HCT116 (cell line): ENCODE results near the gene NSFL1C. TPM values are rescaled to one million over a fixed set of nuclear protein-coding genes. Genes with fewer than 3 reads are reported as not detected.

ENCODE experiments used
- ATAC-seq: fragments of 200-7000 bp; cut with Tn5 transposase; 2 replicates; pipeline ENCODE4 v1.9.1; 2020; ENCODE audit warnings: mild to moderate bottlenecking, moderate library complexity
- BruUV-seq: library from RNA; stranded (reverse); fragments of 400-500 nt; replicated peaks from 2 replicates; lab custom pipeline; 2021; lab: Mats Ljungman, UMichigan
- CTCF ChIA-PET: fragments of 300-600 bp; sonication (Branson Sonifier 250); formaldehyde crosslinking; loops from one replicate; lab custom pipeline; 2021; ENCODE audit warnings: antibody characterized with exemption; lab: Charles Lee
- POLR2A ChIA-PET: fragments of 300-600, 350-600 bp; sonication (Branson Sonifier 250); formaldehyde crosslinking; loops from one replicate; lab custom pipeline; 2021; ENCODE audit warnings: antibody characterized with exemption; lab: Charles Lee
- RAD21 ChIA-PET, 2 experiments: fragments of 300-600 bp; sonication (Branson Sonifier 250); formaldehyde crosslinking; loops; one replicate each; lab custom pipeline; 2023; ENCODE audit warnings: low total read pairs in 2 of 2; ENCODE audit not compliant: uncharacterized antibody in 2 of 2, unreplicated experiment in 2 of 2, low non-redundant PET in 1 of 2; lab: Charles Lee
- DNase-seq: peaks from one replicate; pipeline ENCODE4 v3.0.0-alpha.2; 2010; ENCODE audit warnings: low read depth, low spot score
- H2AFZ ChIP-seq: fragments of 200-600 bp; shearing (Covaris generic), sonication (generic); 2 replicates; pipeline ENCODE4 v1.6.1; 2017; ENCODE audit warnings: low read depth, mixed run types, mixed read lengths, antibody characterized with exemption, low read length; ENCODE audit not compliant: poor library complexity, severe bottlenecking
- H3K27ac ChIP-seq: 2 replicates; pipeline ENCODE4 v1.5.1; 2012; ENCODE audit warnings: low read depth, low read length
- H3K27me3 ChIP-seq: fragments of 200-600 bp; sonication (generic); 2 replicates; pipeline ENCODE4 v1.6.1; 2016; ENCODE audit warnings: mixed run types, low read length, mixed read lengths; ENCODE audit not compliant: insufficient read depth
- H3K36me3 ChIP-seq, 2 experiments: fragments of 200-500 bp in 1 of 2; fragments of 200-600 bp in 1 of 2; sonication (Bioruptor generic) in 1 of 2; sonication (generic) in 1 of 2; 2 replicates each; pipeline versions ENCODE4 v1.5.1 to v1.6.1; 2014 to 2016; ENCODE audit warnings: low read length in 2 of 2, inconsistent platforms in 1 of 2, mixed read lengths in 1 of 2, mixed run types in 1 of 2; ENCODE audit not compliant: insufficient read depth in 2 of 2, control insufficient read depth in 1 of 2
- H3K4me1 ChIP-seq, 2 experiments: fragments of 200-600 bp in 1 of 2; sonication (generic) in 1 of 2; 2 replicates each; pipeline versions ENCODE4 v1.5.1 to v1.6.1; 2012 to 2017; ENCODE audit warnings: low read length in 2 of 2, inconsistent platforms in 1 of 2, mild to moderate bottlenecking in 1 of 2, mixed read lengths in 1 of 2, mixed run types in 1 of 2, moderate library complexity in 1 of 2; ENCODE audit not compliant: insufficient read depth in 2 of 2, control insufficient read depth in 1 of 2
- H3K4me2 ChIP-seq: fragments of 200-600 bp; sonication (generic); 2 replicates; pipeline ENCODE4 v1.6.1; 2017; ENCODE audit warnings: mixed run types, low read length, mixed read lengths
- H3K4me3 ChIP-seq, 2 experiments: fragments of 200-600 bp in 1 of 2; sonication (generic) in 1 of 2; replicated peaks in 1 of 2; 2 replicates each; pipeline ENCODE4 v1.5.1; 2011 to 2016; ENCODE audit warnings: low read length in 2 of 2, control low read depth in 1 of 2, low read depth in 1 of 2, mild to moderate bottlenecking in 1 of 2, mixed read lengths in 1 of 2, mixed run types in 1 of 2
- H3K79me2 ChIP-seq: fragments of 200-600 bp; sonication (generic); 2 replicates; pipeline ENCODE4 v1.6.1; 2017; ENCODE audit warnings: mild to moderate bottlenecking, mixed run types, low read length, moderate library complexity, mixed read lengths; ENCODE audit not compliant: insufficient read depth
- H3K9ac ChIP-seq: fragments of 200-600 bp; sonication (generic); 2 replicates; pipeline ENCODE4 v1.6.1; 2016; ENCODE audit warnings: low read length, mixed read lengths
- H3K9me2 ChIP-seq: fragments of 200-600 bp; sonication (generic), shearing (Covaris generic); 2 replicates; pipeline ENCODE4 v1.6.1; 2017; ENCODE audit warnings: mixed run types, mild to moderate bottlenecking, moderate library complexity; ENCODE audit not compliant: insufficient read depth
- H3K9me3 ChIP-seq, 2 experiments: fragments of 200-500 bp in 1 of 2; fragments of 200-600 bp in 1 of 2; sonication (Bioruptor generic) in 1 of 2; sonication (generic) in 1 of 2; 2 replicates each; pipeline ENCODE4 v1.6.1; 2014 to 2017; ENCODE audit warnings: low read length in 2 of 2, mixed read lengths in 2 of 2, inconsistent platforms in 1 of 2, low read depth in 1 of 2, mild to moderate bottlenecking in 1 of 2, mixed run types in 1 of 2, moderate library complexity in 1 of 2; ENCODE audit not compliant: control insufficient read depth in 1 of 2, insufficient read depth in 1 of 2
- H4K20me1 ChIP-seq: fragments of 200-600 bp; sonication (generic), shearing (Covaris generic); 2 replicates; pipeline ENCODE4 v1.6.1; 2017; ENCODE audit warnings: mixed run types, mild to moderate bottlenecking, moderate library complexity; ENCODE audit not compliant: insufficient read depth
- CEBPB ChIP-seq: IDR thresholded peaks from 2 replicates; pipeline ENCODE4 v1.6.1; 2012; ENCODE audit warnings: low read depth
- EGR1 ChIP-seq: IDR thresholded peaks from 2 replicates; pipeline ENCODE4 v1.6.1; 2012; ENCODE audit warnings: low read depth
- RAD21 ChIP-seq: IDR thresholded peaks from 2 replicates; pipeline ENCODE4 v1.6.1; 2012; ENCODE audit warnings: low read depth, mild to moderate bottlenecking
- SIN3A ChIP-seq: IDR thresholded peaks from 2 replicates; pipeline ENCODE4 v1.6.1; 2012; ENCODE audit warnings: low read depth
- TCF7L2 ChIP-seq: IDR thresholded peaks from 2 replicates; pipeline ENCODE4 v1.7.0; 2011; ENCODE audit warnings: borderline replicate concordance, inconsistent platforms; ENCODE audit not compliant: insufficient read depth, insufficient read length; ENCODE audit errors: extremely low read depth
- ZBTB33 ChIP-seq: IDR thresholded peaks from 2 replicates; pipeline ENCODE4 v1.6.1; 2011; ENCODE audit warnings: mild to moderate bottlenecking, low read length, moderate library complexity; ENCODE audit not compliant: insufficient replicate concordance; ENCODE audit errors: extremely low read depth
- ZNF274 ChIP-seq: fragments of 200-500 bp; sonication (Bioruptor generic); IDR thresholded peaks from 2 replicates; pipeline ENCODE4 v1.6.1; 2014; ENCODE audit warnings: mild to moderate bottlenecking, low read depth, low read length, inconsistent platforms
- intact Hi-C: fragments of 100-400 bp; cut with micrococcal nuclease; formaldehyde crosslinking; loops from 2 replicates; pipeline ENCODE4 v1.10.0; 2022
- total RNA-seq: library from RNA; stranded (reverse); gene quantifications from one replicate; pipeline ENCODE4 v1.2.1, GENCODE V29; 2021; ENCODE audit not compliant: unreplicated experiment
- TF ChIP-seq, protein P1 (sequence below), 3 experiments: fragments of 200-600 bp in 1 of 3; sonication (generic) in 1 of 3; IDR thresholded peaks in 2 of 3; conservative IDR thresholded peaks in 1 of 3; 2 replicates each; pipeline ENCODE4 v1.5.1; 2012 to 2017; ENCODE audit warnings: low read depth in 2 of 3, low read length in 2 of 3, antibody characterized with exemption in 1 of 3, borderline replicate concordance in 1 of 3, control low read depth in 1 of 3, mild to moderate bottlenecking in 1 of 3, mixed read lengths in 1 of 3, mixed run types in 1 of 3, moderate library complexity in 1 of 3; ENCODE audit not compliant: insufficient read depth in 1 of 3

Gene NSFL1C
- total RNA-seq, 1 experiment from 2014 or later = 93.4 TPM

DNA sequence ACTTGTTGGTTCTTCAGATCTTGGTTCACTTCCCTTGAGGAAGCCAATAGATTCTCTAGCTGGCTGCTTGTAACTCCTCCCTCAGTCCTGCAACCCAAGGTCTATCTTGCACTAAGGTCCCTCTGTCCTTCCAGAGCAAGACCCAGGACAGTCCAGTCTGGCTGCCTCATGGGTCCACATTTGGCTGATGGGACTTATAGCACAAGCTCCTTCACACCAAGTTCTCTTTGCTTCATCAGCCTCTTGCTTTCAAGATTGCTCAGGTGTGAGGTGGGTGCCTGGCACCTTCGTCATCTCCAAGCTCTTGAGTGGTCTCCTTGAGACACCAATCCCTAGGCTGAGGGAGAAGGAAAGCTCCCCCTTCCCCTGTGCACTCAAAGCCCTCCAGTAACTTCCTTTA, 28.3 kb downstream of the NSFL1C start:
- Histone ChIP-seq H3K4me3 (no peak overlapping the region), H3K4me1 (no peaks in the 10 kb centered on the region), H3K79me2 (no peaks in the 10 kb centered on the region)
- intact Hi-C loops = no loop called here
- TF ChIP-seq, protein P1, sequence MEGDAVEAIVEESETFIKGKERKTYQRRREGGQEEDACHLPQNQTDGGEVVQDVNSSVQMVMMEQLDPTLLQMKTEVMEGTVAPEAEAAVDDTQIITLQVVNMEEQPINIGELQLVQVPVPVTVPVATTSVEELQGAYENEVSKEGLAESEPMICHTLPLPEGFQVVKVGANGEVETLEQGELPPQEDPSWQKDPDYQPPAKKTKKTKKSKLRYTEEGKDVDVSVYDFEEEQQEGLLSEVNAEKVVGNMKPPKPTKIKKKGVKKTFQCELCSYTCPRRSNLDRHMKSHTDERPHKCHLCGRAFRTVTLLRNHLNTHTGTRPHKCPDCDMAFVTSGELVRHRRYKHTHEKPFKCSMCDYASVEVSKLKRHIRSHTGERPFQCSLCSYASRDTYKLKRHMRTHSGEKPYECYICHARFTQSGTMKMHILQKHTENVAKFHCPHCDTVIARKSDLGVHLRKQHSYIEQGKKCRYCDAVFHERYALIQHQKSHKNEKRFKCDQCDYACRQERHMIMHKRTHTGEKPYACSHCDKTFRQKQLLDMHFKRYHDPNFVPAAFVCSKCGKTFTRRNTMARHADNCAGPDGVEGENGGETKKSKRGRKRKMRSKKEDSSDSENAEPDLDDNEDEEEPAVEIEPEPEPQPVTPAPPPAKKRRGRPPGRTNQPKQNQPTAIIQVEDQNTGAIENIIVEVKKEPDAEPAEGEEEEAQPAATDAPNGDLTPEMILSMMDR (IDR thresholded peaks at IDR 0.05 in 2 of 3, conservative IDR thresholded peaks at IDR 0.05 in 1 of 3; ENCODE audit: borderline replicate concordance in 1 of 3, insufficient read depth in 1 of 3, low read depth in 2 of 3, low read length in 2 of 3) = no peak
- TF ChIP-seq ZNF274 (no peak), ZBTB33 (no peak), SIN3A (no peak), RAD21 (no peak), CEBPB (no peak), EGR1 (no peak), TCF7L2 (no peak)
- TF ChIP-seq, all 23 proteins: peak for 0
- H3K9ac ChIP-seq = no peak overlapping the region
- DNase-seq = no peak
- H3K9me2 ChIP-seq = no peaks in the 10 kb centered on the region
- ChIA-PET RAD21 (no interaction called here), CTCF (interaction anchor here (1.3 to 4.2 kb wide), 7 partner anchors 11 to 137 kb away, joined by 3 to 14 read pairs (median 5); no protein-coding TSS in a partner anchor), POLR2A (no interaction called here)
- no peak overlapping the region for H3K4me2 ChIP-seq
- no peak overlapping the region for H2AFZ ChIP-seq
- H3K27me3 ChIP-seq = no peaks in the 10 kb centered on the region
- H3K27ac ChIP-seq = no peak overlapping the region
- no peaks in the 10 kb centered on the region for H4K20me1 ChIP-seq
- no peaks in the 10 kb centered on the region for H3K9me3 ChIP-seq
- no peak for ATAC-seq
- H3K36me3 ChIP-seq = peaks cover 7 to 16% of the 10 kb centered on the region in 2 experiments; a peak in 2 of 4 replicates
- no TSS peak for BruUV-seq
